ENCODE data around the gene TSPEAR.

Gene TSPEAR

DNA sequence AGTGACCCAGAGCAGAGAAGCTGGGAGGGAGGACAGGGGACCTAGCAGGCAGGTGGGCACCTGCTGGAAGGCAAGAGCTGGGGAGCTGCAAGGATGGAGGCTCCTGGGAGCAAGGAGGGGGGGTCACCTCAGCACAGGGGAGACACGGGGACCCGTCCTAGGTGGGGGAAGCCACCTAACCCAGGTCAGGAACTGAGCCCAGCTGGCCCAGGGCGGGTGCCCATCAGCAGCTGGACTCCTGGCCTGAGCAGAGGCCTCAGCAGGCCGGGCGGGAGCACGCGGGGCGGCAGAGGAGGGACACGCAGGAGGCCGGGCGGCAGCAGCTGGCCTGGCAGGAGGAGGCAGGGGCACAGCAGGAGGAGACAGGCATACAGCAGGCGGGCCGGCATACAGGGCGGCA lies 172.3 kb downstream of the TSPEAR start:
- no peak for DNase-seq

DNA sequence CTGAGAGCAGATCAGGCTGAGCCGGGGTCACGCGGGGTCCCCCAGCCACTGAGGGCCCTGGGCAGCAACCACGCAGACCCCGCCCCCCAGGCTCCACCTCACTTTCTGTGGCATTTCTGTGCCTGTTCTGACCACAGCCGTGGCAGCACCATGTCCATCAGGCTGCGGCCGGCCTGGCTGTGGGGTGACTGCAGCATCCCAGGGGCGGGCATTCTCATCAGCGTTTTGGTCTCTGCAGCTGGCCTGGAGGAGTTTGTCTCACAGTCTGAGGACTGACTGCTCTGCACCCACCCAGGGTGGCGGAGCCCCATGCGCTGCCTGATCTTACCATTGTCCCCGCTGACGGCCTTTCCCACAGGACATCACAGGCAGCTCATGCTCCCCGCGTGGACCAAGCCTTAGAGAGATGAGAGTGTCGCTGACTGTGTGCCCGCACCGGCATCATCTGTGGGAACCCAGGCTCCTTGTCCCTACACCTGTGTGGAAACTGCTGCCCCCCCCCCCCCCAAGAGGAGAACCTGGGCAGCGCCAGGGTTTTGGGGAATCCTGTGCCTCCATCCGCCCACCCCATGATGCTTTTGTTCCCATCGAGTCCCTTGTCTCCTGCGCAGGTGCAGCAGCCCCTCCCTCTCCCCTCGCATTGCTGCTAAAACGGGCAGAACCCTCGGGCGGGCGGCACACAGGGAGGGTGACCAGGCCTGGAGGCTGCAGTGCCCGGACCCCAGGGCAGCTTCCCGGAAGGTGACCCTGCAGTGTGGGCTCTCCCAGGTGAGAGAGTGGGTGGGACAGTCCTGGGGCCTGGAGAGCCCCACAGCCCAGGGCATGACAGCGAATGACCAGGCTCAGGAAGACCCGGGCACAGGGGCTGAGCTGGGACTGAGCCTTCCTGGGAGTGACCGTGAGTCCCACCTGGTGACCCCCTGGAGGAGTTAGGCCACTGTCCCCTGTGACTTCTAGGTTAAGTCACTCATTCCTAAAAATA lies 173.2 kb downstream of the TSPEAR start:
- no peak for DNase-seq

DNA sequence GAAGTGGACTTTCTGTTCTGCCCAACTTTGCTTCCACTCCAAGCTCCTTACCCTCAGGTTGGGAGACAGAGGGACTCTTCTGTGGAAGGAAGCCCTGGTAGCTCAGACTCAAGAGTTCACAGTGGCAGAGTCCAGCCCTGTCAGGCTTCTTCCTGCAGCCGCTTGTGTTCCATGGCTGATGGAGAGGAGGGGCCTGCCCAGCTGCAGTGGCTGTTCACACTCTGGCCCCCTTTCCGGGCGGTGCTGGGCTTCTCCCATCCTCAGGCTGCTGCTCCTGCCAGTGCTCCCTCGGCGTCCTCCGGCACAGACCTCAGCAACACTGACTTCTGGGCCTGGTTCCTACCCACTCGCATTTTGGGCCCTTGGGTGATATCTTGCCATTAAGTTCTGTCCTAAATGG lies 175.4 kb downstream of the TSPEAR start:
- DNase-seq, result no peak

DNA sequence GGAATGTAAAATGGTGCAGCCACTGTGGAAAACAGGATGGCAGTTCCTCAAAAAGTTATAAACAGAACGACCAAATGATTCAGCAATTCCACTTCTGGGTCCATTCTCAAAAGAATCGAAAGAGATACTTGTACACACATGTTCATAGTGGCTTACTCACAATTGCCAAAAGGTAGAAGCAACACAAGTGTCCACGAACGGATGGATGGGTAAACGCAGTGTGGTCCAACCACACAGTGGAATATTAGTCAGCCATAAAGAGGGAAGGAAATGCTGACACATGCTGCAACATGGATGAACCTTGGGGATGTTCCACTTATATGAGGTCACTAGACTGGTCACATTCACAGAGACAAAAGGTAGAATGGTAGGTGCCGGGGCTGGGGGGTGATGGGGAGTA lies 176.7 kb downstream of the TSPEAR start:
- DNase-seq, result no peak

DNA sequence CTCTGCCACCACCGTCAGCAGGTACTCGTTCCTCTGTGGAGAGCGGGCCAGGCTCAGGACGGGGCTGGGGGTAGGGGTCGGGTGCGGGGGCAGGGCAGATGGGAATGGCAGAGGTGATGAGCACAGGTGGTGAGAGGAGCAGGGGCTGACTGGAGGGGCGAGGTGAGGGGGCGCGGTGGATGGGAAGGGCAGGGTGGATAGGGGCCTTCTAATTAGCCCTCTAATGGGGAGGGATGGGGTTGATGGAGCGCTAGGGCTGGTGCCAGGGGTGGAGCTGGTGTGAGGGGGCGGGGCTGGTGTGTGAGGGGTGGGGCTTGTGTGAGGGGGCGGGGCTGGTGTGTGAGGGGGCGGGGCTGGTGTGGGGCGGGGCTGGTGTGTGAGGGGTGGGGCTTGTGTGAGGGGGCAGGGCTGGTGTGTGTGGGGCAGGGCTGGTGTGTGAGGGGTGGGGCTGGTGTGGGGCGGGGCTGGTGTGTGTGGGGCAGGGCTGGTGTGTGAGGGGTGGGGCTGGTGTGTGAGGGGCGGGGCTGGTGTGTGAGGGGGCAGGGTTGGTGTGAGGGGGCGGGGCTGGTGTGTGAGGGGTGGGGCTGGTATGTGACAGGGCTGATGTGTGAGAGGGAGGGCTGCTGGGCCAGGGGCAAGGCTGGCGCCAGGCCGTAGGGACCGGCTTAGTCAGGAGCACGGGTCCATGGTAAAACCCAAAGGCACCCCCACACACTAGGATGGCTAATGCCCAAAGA lies 177.3 kb downstream of the TSPEAR start:
- no peak for DNase-seq

DNA sequence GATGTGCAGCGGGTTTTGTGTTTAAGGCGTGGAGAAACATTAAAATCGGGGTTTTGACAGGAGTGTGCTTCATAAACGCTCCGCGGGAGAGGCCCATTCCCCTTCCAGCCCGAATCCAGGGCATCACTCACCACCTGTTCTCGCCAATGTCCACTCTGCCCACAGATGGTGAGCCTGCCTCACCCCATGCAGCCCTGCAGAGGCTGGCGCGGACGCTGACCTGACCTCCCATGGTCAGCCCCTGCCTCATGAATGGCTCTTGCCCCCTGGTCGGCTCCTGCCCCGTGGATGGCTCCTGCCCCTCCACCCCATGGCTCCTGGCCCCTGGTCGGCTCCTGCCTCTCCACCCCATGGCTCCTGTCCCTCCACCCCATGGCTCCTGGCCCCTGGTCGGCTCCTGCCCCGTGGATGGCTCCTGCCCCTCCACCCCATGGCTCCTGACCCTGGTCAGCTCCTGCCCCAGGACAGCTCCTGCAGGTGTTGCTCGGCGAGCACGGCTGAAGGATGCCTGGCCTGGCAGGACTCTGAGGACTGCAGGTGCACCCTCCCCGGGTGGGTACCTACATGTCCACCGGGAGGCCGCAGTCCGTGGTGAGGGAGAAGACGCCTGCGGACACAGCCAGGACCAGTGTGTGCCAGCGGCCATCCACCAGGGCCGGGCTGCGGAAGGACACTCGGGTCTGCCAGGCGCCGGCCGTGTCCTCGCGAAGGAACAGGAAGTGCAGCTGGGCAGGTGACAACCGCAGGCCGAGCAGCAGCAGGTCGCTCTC lies 178.1 kb downstream of the TSPEAR start:
- no peak for DNase-seq

DNA sequence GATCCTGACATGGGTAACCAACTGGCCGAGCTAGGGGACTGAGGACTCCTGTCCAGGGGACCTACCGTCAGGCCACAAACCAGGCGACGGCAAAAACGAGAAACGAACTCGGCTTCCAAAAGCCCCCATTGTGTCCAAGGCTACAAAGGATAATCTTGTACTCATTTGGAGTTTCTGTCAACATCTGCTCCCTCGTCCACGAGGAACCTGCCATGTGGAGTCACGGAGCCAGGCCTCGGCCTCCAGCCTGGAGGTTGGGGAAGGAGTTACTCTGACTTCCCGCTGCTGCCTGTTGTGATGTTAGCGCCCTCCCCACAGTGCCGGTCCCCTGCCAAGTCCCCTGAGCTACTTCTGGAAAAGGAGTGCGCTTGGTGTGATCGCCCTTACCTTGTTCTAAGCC lies 178.7 kb downstream of the TSPEAR start:
- no peak for DNase-seq

DNA sequence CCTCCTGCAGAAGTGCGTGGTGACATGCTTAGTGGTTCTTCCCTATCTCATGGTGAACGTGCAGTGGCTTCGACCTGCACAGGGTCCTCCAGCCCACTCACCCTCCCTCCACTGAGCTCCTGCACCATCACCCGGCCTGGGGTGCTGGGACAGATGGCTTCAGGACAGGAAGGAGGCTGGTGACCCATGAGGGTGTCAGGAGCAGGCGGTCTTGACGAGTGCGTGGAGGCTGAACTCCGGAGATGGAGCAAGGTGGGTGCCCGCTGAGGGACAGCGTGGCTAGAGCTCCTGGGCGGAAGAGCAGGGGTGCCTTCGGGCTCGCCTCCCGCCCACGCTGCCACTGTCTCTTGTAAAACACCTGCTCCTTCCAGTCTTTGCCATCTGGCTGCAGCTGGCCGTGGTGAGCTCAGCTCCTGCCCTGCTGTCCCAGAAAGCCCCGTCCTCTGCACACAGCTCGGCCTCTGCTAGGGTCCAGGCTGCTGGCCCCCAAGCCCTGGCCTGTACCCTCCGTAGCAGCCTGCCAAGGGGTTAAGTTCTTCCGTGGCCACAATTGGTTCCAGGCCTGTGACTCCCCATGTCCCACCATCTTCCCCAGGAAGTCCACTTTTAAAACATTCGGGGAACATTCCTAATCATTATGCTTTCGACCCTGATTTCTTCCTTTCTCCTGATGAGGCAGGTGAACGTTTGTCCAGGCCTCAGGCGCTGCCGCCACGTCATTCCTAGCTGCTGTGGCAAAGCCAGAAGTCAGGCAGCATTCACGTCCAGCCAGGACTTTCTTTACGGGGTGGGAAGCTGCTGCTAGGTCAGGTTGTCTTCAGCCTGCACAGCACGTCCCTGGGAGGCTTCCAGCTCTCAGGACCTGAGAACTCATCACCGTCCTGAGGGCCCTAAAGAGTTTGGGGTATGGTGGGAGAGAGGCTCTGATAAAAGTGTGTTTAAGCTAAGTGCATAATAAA lies 179.5 kb downstream of the TSPEAR start:
- DNase-seq, result no peak

DNA sequence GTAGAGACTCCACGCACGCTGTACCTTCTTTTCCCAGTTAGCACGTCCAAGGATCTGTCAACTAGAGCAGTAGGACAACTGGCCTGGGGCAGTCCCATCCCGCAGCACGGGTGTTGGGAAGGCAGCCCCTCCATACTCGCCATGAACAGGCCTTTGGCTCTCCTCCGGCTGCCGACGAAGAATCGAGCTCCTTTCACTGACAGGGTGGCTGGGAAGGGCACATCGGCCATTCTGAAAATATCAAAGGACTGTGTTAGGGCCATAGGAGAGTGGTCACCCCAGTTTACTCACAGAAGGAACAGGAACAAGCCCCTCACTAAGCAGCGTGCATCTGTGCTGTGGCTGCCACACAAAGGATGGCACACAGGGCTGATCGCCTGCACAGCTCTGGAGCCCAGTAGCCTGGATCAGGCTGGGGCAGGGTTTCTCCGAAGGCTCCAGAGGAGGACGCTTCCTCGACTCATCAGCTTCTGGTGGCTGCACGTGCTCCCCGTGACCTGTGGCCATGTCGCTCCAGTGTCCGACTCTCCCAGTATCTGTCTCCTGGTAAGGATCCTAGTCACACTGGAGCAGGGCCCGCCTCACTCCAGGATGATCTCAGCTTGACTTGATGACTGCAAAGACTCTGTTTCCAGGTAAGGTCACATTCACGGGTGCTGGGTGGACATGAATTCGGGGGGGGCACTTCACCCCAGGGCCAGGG lies 180.3 kb downstream of the TSPEAR start:
- DNase-seq, result no peak

DNA sequence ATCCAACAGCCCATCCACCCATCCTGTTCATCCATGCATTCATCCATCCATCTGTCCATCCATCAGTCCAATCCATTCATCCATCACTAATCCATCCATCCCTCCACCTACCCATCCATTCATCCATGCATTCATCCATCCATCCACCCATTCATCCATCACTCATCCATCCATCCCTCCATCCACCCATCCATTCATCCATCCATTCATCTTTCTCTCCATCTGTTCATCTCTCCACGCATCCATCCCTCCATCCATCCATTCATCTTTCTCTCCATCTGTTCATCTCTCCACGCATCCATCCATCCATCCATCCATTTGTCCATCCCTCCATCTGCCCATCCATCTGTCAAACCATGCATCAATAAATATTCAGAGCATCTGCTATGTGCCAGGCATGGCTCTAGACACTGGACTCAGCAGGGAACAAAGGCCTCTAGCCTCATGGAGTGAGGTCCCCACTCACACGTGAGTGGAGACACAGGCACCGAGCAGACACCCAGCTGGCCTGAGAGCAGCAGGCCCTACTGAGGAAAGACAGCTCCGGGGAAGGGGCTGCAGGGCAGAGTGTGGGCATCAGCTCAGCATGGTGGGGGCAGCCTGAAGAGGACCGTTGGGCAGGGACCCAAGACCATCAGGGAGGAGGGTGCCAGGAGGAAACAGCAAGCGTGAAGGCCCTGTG lies 181.0 kb downstream of the TSPEAR start:
- no peak for DNase-seq

DNA sequence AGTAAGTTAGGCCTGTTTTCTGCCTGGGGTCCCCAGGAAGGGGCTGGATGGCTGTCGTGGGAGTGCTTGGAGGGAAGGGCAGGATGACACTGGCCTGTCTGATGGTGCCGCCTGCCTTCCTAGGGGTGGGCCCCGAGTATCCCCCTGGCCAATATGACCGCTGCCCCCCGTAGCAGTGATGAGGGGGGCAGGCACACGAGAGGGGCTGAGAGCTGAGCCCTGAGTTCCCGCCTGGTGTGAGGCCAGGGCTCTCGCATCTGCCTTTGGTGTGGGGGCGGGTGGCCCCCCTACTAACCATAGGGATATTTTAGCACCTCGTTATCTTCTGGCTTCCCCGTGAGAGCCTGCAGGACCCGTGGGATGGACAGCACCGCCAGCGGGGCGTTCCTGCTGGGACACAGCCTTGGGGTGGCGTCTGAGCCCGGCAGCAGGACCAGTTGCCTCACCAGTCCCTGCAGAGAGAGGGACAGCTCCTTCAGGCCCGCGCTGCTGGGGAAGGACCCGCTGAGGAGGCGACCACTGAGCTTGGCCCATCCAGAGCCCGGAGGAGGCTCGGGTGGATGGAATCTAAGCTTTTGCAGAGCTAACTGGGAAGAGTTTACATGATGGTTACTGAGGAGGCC lies 181.8 kb downstream of the TSPEAR start:
- DNase-seq, result no peak

DNA sequence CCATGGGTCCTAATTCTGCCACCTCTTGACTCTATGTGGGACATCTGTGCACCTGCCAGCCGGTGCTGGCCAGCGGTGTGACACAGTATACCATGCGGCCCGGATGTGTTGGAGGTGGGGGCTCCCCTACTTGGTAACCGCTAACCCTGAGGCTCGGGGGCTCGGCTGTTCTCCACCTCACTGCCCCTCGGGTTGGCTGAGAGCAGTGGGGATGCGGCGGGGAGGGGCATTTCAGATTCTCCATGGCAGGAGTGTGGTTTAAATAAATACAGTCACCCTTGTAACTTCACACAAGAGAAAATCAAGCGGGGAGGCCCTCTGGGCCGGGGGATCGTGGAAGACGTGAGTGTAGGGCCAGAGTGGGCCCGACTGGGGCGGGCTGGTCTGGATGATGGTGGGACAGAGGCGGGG lies 182.4 kb downstream of the TSPEAR start:
- no peak for DNase-seq

DNA sequence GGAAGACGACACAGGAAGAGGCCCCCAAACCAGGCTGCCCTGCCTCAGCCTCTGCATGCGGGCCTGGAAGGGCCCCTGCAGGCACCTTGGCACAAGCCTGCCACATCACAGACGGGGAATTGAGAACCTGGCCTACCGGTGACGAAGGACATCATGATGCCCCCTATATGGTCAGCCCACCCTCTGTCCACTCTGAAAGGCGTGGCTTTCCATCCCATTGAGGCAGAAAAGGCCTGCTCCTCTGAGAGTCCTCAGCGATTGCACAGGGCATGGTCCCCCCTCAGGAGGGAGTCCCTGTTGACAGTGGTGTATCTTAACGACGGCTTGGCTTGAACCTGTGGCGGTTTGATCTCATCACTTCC lies 182.8 kb downstream of the TSPEAR start:
- no peak for DNase-seq

DNA sequence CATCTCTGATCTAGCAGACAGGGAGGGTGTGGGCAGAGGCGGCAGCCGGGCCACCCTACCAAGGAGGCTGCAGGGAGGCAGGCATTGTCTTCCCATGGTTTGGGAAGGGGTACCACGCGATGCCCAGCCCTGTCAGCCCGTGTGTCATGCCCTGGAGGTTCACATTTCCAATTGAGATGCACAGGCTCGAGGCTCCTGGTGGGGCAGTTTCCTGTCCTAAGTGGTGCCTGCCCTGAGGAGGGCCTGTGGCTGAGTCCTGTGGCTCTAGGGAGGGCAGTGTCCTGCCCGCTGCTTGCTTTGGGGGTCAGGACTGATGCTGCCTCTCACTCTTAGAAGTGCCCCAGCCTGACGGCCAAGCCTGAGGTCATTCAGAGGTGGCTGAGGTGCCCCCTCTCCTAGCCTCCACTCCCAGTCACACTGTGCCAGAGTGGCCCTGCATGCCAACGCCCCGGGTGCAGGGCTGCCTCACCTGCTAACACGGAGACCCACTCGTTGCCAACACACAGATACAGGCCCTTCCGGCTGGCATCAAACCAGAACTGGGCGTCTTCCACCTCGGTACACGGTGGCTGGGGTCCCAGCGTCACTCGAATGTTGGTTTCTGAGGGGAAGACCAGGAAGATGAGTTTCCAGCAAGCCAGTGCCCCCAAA lies 183.3 kb downstream of the TSPEAR start:
- DNase-seq, result no peak

DNA sequence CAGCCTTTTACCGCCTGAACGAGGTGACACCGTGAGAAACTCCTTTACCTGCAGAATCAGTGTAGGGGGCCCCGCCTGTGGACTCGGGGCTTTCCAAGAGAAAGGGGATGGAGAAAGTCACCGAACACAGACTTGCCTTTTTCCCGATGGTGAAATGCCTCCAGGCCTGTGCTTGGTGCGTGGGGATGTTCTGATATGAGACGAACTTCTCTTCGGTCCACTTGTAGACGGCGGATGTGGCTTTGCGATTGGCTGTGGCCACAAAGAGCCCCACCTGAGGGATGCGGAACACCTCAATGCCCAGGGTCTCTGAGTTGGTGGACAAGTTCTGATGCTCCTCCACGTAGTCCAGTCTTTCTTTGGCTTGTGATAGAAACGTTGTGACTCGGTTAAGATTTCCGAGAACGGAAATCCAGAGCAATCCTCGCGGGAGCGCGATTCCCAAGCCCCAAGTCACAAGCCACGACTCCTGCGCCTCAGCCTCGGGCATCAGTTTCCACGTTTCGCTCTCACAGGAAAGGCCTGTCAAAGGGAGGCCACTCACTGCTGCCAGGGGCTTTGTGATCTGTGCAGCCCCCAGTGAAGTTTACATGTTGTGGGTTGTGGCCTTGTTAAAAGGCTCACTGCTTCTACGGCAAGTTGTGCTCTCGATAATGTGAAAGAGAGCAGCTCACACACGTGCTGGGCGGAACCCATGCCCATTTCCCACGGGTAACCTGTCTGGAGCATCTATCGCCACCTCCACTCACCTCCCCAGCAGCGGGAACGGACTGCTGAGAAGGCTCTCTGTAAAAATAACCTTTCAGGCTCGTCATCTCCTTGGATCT lies 184.0 kb downstream of the TSPEAR start:
- no peak for DNase-seq

DNA sequence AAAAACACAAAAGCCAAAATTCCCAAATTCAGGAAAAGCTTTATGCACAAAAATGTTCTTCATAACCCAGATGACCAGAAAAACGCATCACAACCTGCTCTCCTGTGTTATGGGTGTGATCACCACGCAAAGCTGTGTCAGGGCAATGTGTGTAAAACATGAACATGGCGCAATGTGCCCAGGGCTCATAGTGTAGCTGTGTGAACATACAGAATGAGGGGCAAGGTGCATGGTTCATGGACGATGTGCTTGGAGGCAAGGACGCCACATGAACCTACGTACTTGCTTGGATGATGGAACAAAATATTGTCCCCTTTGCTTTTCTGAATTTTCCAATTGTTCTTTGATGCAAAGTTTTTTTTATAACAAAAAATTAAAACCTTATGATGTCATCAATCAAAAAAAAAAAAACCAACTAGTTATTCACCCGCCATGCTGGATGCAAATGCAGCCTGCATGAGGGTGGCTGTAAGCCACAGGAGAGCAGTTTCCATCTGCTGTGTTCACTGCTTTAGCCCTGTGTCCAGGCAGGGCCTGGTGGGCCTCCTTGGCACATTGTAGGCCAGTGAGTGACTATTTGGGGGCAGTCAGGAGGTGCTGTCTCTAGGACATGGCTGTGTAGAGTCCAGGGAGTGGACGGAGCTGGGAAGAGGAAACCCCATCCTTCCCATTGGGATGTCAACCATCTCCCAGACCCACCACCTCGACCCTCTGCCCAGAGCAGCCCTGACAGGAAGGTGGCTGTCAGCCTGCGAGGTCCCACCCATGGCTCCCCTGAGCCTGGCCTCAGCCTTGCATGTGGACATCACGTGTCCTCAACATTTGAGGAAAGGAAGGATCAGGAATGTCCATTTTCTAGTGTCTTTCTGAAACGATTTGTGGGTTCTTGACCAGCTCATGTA lies 185.0 kb downstream of the TSPEAR start:
- DNase-seq, result no peak

DNA sequence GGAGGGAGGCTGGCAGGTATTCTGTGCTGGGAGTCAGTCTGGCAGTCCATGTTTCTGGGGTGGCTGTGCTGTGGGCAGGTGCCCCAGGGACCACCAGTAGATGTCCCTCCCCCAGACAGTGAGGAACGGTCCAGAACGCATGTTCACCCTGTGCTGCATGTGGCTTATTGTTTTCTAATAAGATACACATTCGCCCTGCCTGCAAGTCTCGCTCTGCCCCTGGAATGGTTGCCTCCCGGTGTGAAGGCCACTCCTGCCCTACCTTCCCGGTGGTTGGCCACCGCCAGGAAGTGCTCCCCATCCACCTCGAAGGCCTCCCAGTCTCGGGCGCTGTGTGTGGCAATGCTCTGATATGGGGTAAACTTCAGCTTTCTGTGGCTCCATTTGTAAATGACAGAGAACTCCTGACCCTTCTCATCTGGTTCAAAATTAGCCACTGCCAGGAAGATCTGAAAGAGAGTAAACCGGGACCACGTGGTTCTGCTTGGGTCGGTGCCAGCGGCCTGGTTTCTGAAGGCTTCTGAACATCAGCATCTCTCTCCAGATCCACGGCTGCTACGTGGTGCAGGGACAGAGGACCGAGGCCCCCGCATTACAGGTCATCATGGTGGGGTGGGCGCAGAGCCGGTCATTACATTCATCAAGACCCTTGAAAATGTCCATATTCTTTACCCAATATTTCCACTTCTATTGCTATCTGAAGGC lies 185.8 kb downstream of the TSPEAR start:
- DNase-seq, result no peak

Data from T-helper 9 cell (primary cell).